IMR-90 (cell line): ENCODE measurements around the gene BST1. TPM values are rescaled to one million over a fixed set of nuclear protein-coding genes. Genes with fewer than 3 reads are reported as not detected.

ENCODE experiments used
- ATAC-seq: fragments of 200-7000 bp; cut with Tn5 transposase; 2 replicates; pipeline ENCODE4 v1.9.1; 2020; ENCODE audit warnings: low read depth, mild to moderate bottlenecking, moderate library complexity
- BruUV-seq: library from RNA; stranded (reverse); fragments of 400-500 nt; replicated peaks from 2 replicates; lab custom pipeline; 2021; lab: Mats Ljungman, UMichigan
- CTCF ChIA-PET: fragments of 300-600 bp; formaldehyde crosslinking; extraction: SDS; loops from one replicate; lab custom pipeline; 2021; ENCODE audit warnings: antibody characterized with exemption; lab: Yijun Ruan, JAX
- POLR2A ChIA-PET: fragments of 300-600 bp; sonication (Branson Sonifier 250); formaldehyde crosslinking; loops from one replicate; lab custom pipeline; 2022; ENCODE audit warnings: antibody characterized with exemption; ENCODE audit not compliant: unreplicated experiment; lab: Charles Lee
- DNase-seq: peaks from one replicate; pipeline ENCODE4 v3.0.0; 2013
- H2AFZ ChIP-seq: replicated peaks from 2 replicates; pipeline ENCODE3; 2013; ENCODE audit warnings: low read length, mild to moderate bottlenecking; ENCODE audit not compliant: poor library complexity
- H2AK5ac ChIP-seq: 2 replicates; pipeline ENCODE4 v1.6.1; 2013; ENCODE audit warnings: low read depth, low read length, inconsistent platforms
- H2AK9ac ChIP-seq: replicated peaks from 2 replicates; pipeline ENCODE3; 2013; ENCODE audit warnings: mild to moderate bottlenecking, low read depth, low read length, moderate library complexity; ENCODE audit not compliant: poor library complexity
- H2BK120ac ChIP-seq: 2 replicates; pipeline ENCODE4 v1.6.1; 2013; ENCODE audit warnings: low read depth, low read length, inconsistent platforms
- H2BK15ac ChIP-seq: 3 replicates; pipeline ENCODE4 v1.6.1; 2013; ENCODE audit warnings: low read depth, low read length, inconsistent platforms
- H2BK20ac ChIP-seq: 2 replicates; pipeline ENCODE4 v1.6.1; 2013; ENCODE audit warnings: low read depth, mild to moderate bottlenecking, inconsistent platforms, low read length, moderate library complexity
- H2BK5ac ChIP-seq: 2 replicates; pipeline ENCODE4 v1.6.1; 2013; ENCODE audit warnings: mild to moderate bottlenecking, low read depth, low read length, inconsistent platforms; ENCODE audit not compliant: poor library complexity, severe bottlenecking
- H3K14ac ChIP-seq: replicated peaks from 2 replicates; pipeline ENCODE4 v1.6.1; 2013; ENCODE audit warnings: low read depth, low read length, inconsistent platforms
- H3K18ac ChIP-seq: 2 replicates; pipeline ENCODE4 v1.6.1; 2013; ENCODE audit warnings: low read depth, low read length, control low read depth
- H3K23ac ChIP-seq: 2 replicates; pipeline ENCODE4 v1.6.1; 2013; ENCODE audit warnings: low read depth, low read length, inconsistent platforms
- H3K27ac ChIP-seq: 2 replicates; pipeline ENCODE4 v1.5.1; 2013; ENCODE audit warnings: mild to moderate bottlenecking, control low read depth, low read length; ENCODE audit not compliant: insufficient read depth
- H3K27me3 ChIP-seq: 2 replicates; pipeline ENCODE4 v1.6.1; 2013; ENCODE audit warnings: low read length; ENCODE audit not compliant: control insufficient read depth, insufficient read depth
- H3K36me3 ChIP-seq: 2 replicates; pipeline ENCODE4 v1.6.1; 2013; ENCODE audit warnings: low read length, mixed read lengths; ENCODE audit not compliant: control insufficient read depth, insufficient read depth
- H3K4ac ChIP-seq: 2 replicates; pipeline ENCODE4 v1.6.1; 2013; ENCODE audit warnings: low read depth, low read length, inconsistent platforms
- H3K4me1 ChIP-seq: 2 replicates; pipeline ENCODE4 v1.6.1; 2013; ENCODE audit warnings: low read length, mixed read lengths; ENCODE audit not compliant: control insufficient read depth, insufficient read depth
- H3K4me2 ChIP-seq: 2 replicates; pipeline ENCODE4 v1.6.1; 2013; ENCODE audit warnings: low read depth, mild to moderate bottlenecking, control low read depth, low read length, moderate library complexity
- H3K4me3 ChIP-seq: 2 replicates; pipeline ENCODE4 v1.5.1; 2013; ENCODE audit warnings: low read depth, mild to moderate bottlenecking, control low read depth, low read length, moderate library complexity; ENCODE audit not compliant: insufficient read depth
- H3K56ac ChIP-seq: 2 replicates; pipeline ENCODE4 v1.6.1; 2013; ENCODE audit warnings: low read length, inconsistent platforms; ENCODE audit not compliant: insufficient read depth; ENCODE audit errors: extremely low read depth
- H3K79me1 ChIP-seq, 2 experiments: 2 replicates each; pipeline ENCODE4 v1.6.1; 2013; ENCODE audit warnings: low read length in 2 of 2, inconsistent platforms in 1 of 2, low read depth in 1 of 2
- H3K9ac ChIP-seq: 2 replicates; pipeline ENCODE4 v1.6.1; 2013; ENCODE audit warnings: low read depth, low read length, control low read depth
- H3K9me1 ChIP-seq: 2 replicates; pipeline ENCODE4 v1.6.1; 2013; ENCODE audit warnings: low read length, inconsistent platforms; ENCODE audit not compliant: insufficient read depth
- H3K9me3 ChIP-seq: 2 replicates; pipeline ENCODE4 v1.6.1; 2013; ENCODE audit warnings: low read length; ENCODE audit not compliant: control insufficient read depth, insufficient read depth
- H4K20me1 ChIP-seq: 2 replicates; pipeline ENCODE4 v1.6.1; 2013; ENCODE audit warnings: low read length, inconsistent platforms; ENCODE audit not compliant: insufficient read depth
- H4K5ac ChIP-seq: 2 replicates; pipeline ENCODE4 v1.6.1; 2013; ENCODE audit warnings: mild to moderate bottlenecking, low read depth, low read length, control low read depth
- H4K8ac ChIP-seq, 2 experiments: 2 replicates each; pipeline ENCODE4 v1.6.1; 2013; ENCODE audit warnings: low read depth in 2 of 2, low read length in 2 of 2, control low read depth in 1 of 2, inconsistent platforms in 1 of 2
- H4K91ac ChIP-seq: 2 replicates; pipeline ENCODE4 v1.6.1; 2013; ENCODE audit warnings: low read depth, low read length, inconsistent platforms; ENCODE audit not compliant: insufficient read depth
- BHLHE40 ChIP-seq: fragments of 150-350 bp; IDR thresholded peaks from 2 replicates; pipeline ENCODE4 v1.6.1; 2016; ENCODE audit warnings: mild to moderate bottlenecking, low read depth, low read length
- CEBPB ChIP-seq: IDR thresholded peaks from 2 replicates; pipeline ENCODE4 v1.6.1; 2012; ENCODE audit warnings: low read depth, low read length, improper control_type of control experiment
- CHD1 ChIP-seq: IDR thresholded peaks from 2 replicates; pipeline ENCODE4 v1.6.1; 2012; ENCODE audit warnings: low read depth, low read length, improper control_type of control experiment
- CTCF ChIP-seq: conservative IDR thresholded peaks from 2 replicates; pipeline ENCODE4 v1.5.1; 2012; ENCODE audit warnings: mild to moderate bottlenecking, low read depth, low read length, improper control_type of control experiment
- ELK1 ChIP-seq: fragments of 150-350 bp; IDR thresholded peaks from 2 replicates; pipeline ENCODE4 v1.6.1; 2016; ENCODE audit warnings: low read depth, mild to moderate bottlenecking, low read length, moderate library complexity, borderline replicate concordance
- MXI1 ChIP-seq: IDR thresholded peaks from 2 replicates; pipeline ENCODE4 v1.6.1; 2012; ENCODE audit warnings: low read depth, mild to moderate bottlenecking, low read length, moderate library complexity, borderline replicate concordance
- RCOR1 ChIP-seq: IDR thresholded peaks from 2 replicates; pipeline ENCODE4 v1.6.1; 2012; ENCODE audit warnings: mild to moderate bottlenecking, low read length, improper control_type of control experiment; ENCODE audit not compliant: insufficient replicate concordance
- SMC3 ChIP-seq: fragments of 150-350 bp; IDR thresholded peaks from 2 replicates; pipeline ENCODE4 v1.6.1; 2016; ENCODE audit warnings: low read depth, mild to moderate bottlenecking, antibody characterized with exemption, low read length, moderate library complexity
- USF2 ChIP-seq: fragments of 150-350 bp; IDR thresholded peaks from 2 replicates; pipeline ENCODE4 v1.6.1; 2017; ENCODE audit warnings: mild to moderate bottlenecking, antibody characterized with exemption, low read length, low read depth
- WGBS, 2 experiments: methylation state at CpG; one replicate each; pipeline versions ENCODE4 v1.1.5 to v1.1.7; 2013; ENCODE audit warnings: missing lambda C conversion rate in 2 of 2; ENCODE audit not compliant: insufficient read length in 1 of 2; ENCODE audit errors: extremely low coverage in 2 of 2; 5-methylcytosine and 5-hydroxymethylcytosine counted together
- dilution Hi-C: fragments of 300-500 bp; cut with HindIII; formaldehyde crosslinking; loops from one replicate; pipeline ENCODE4 v1.14.3; 2018; ENCODE audit warnings: low sequenced_read_pairs; ENCODE audit not compliant: unreplicated experiment
- in situ Hi-C: fragments of 300-500 bp; cut with MboI; formaldehyde crosslinking; loops from 3 replicates; pipeline ENCODE4 v1.14.3; 2019; ENCODE audit warnings: low sequenced_read_pairs, inconsistent platforms, mixed read lengths
- intact Hi-C: fragments of 100-400 bp; cut with micrococcal nuclease; formaldehyde crosslinking; loops from 2 replicates; pipeline ENCODE4 v1.10.0; 2022
- polyA plus RNA-seq, 3 experiments: library from polyadenylated mRNA; depleted of rRNA; stranded (reverse); fragments of >200 nt; gene quantifications; 2 replicates each; pipeline ENCODE4 v1.2.3, GENCODE V29; 2012; ENCODE audit warnings: low replicate concordance in 1 of 3
- total RNA-seq: library from RNA; depleted of rRNA; stranded (reverse); fragments of >200 nt; gene quantifications from 2 replicates; pipeline ENCODE4 v1.2.3, GENCODE V29; 2012

The BST1 gene
- total and polyA plus RNA-seq, 2 of the 4 experiments (the other 2 are of a cell fraction): 6.6 to 11.1 TPM

- TF ChIP-seq ELK1: no peak
- no peak for TF ChIP-seq CEBPB
Observed at GRCh38 chr4:15778289-15779241, 75.7 kb downstream of the BST1 start, which contains the start of gene CD38 (continued).

- Histone ChIP-seq H2AK5ac (no peak overlapping the region), H4K5ac (no peak overlapping the region), H3K9ac (no peak overlapping the region), H3K4me1 (no peaks in the 10 kb centered on the region; the same call in 1 of the 2 replicates), H3K27ac (no peak overlapping the region), H3K56ac (no peak overlapping the region), H3K4me3 (peak overlapping the region; percentile 30), H3K14ac (no peak overlapping the region), H2BK20ac (no peak overlapping the region), H2AFZ (no peak overlapping the region), H3K79me1 (no peaks in the 10 kb centered on the region), H3K18ac (no peak overlapping the region), H3K9me1 (no peaks in the 10 kb centered on the region), H2BK120ac (no peak overlapping the region), H4K20me1 (no peaks in the 10 kb centered on the region), H2BK5ac (no peak overlapping the region), H2BK15ac (no peak overlapping the region), H3K4ac (no peak overlapping the region), H2AK9ac (no peak overlapping the region), H3K4me2 (peak overlapping the region; percentile 78), H3K27me3 (peaks cover 54% of the 10 kb centered on the region), H3K36me3 (no peaks in the 10 kb centered on the region), H3K23ac (no peak overlapping the region; the same call in 1 of the 2 replicates), H4K91ac (no peak overlapping the region), H4K8ac (no peak overlapping the region), H3K9me3 (no peaks in the 10 kb centered on the region)
- dilution Hi-C loops (no loop called here), in situ Hi-C loops (no loop called here), intact Hi-C loops (no loop called here)
- ChIA-PET POLR2A (no interaction called here), CTCF (interaction anchor here (0.6 kb wide), 1 partner anchor 14 kb away, joined by 3 read pairs; no protein-coding TSS in a partner anchor)
- DNase-seq (peak; percentile 53), ATAC-seq (peak; percentile 80)
- BruUV-seq: no TSS peak
- WGBS, 2 experiments: 0% methylated on average over 2 of the region's 14 CpGs; no CpG with 5 or more reads in 1 of the 2 experiments
- TF ChIP-seq CEBPB: peak; percentile 23; the same call in 1 of the 2 replicates
- no peak for TF ChIP-seq RCOR1
- TF ChIP-seq BHLHE40: no peak
- TF ChIP-seq USF2: no peak
- no peak for TF ChIP-seq CHD1
- peak; percentile 39 for TF ChIP-seq CTCF
- no peak for TF ChIP-seq MXI1
- no peak for TF ChIP-seq SMC3
Observed at GRCh38 chr4:15779306-15779705, 76.4 kb downstream of the BST1 start.
